DMS153 treated with DMSO at 0.1 percent for 48 hours (cell line): ENCODE results near the gene CFAP97D2.
"Not testable (repeated sequence)": the region's sequence is repeated elsewhere in the genome, so short reads cannot be mapped to it uniquely, and the experiment has no call there.

Experiments used
- DNase-seq: peaks from one replicate; lab custom pipeline; 2025; ENCODE audit not compliant: unreplicated experiment; lab: John Stamatoyannopoulos, UW

The CFAP97D2 gene

DNA sequence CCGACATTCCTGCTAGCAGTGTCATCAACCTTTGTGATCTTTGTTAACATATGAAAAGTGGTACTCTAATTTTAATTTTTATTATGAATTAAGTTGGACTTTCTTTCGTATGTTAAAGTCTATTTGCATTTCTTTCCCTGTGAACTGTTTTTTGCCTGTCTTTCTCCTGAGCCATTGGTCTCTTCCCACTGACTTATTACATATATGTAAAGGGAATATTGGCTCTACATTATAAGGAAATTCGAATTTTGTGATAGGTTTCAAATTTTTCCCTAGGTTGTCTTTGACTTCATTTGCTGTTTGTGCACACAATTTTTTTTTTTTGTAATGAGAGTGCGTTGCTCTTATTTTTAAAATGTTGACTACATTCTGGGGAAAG, 55.2 kb downstream of the CFAP97D2 start:
- DNase-seq, result no peak

DNA sequence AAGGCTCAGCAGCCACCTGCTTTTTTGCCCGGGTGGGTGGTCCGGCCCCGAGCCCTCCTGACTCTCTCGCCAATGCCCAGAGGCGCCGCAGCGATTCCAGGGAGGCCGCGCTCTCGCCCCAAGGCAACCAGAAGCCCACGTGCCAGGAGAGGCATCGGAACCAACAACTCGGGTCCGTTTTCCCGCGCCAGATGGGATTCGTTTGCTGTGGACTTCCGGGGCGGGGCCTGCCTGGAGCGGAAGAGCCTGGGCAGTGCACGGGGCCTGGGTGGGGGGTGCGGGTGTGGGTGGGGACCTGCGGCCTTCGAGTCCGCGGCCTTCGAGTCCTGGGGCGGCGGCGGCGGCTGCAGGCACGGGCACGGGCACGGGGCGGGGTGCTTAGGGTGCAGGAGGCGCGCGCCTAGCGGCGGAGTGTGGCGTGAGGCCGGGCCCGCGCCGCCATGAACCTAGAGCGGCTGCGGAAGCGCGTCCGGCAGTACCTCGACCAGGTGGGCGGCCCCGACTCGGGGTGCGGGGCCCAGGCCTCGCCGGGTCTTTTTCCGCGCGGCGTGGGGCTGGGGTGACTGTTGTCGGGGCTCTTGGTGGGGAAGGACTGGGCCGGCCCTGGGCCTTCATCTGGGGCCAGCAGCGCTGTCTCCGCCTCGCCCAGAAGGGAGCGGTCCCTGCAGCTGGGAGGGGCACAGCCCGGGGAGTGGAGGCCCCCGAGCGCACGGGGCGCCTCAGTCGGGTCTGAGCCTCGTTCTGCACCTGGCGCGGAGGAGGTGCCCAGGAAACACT, 55.8 kb downstream of the CFAP97D2 start, which contains the start of gene CDC16:
CDC16 (plus strand) TSS at position 253 of the 777 bp plus-strand sequence; CDS start at position 441, 188 bp downstream.
- DNase-seq, result peak; percentile 81

DNA sequence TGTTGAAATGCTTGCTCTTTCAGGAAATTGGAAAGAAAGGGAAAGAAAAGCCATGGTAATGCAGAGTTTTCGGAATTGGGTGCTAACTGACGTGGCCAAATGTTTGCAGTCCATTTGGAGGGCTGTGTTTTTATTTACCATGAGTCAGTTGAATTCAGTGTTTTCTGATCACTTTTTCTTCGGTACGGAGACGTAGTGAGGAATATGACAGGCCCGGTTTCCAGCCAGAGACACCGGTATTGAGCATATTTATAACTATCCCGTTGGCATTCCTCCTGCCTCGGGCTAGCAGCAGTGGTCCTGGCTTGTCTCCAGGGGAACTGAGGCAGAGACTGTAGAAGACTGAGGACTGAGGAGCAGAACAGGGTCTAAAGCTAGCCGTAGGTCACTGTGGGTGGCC, 56.6 kb downstream of the CFAP97D2 start:
- DNase-seq, result no peak

DNA sequence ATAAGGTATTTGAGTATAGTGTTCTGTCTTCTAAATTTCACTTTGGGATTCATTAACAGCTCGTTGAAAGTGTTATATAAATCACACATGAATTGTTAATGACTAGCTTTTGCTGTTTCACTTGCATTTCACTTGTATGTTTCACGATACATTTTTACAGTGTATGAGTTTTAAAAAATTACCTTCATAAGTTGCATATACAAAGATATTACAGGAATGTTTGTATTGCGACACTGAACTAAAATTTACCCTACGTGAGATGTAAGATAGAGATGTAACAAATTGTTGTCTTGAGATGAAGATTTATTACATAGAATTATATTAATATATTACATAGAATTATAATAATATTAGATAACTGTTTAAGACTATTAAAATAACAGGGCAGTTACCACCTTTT, 57.2 kb downstream of the CFAP97D2 start:
- DNase-seq, result no peak

- no peak for DNase-seq
Measured at GRCh38 chr13:114237415-114238112, 58.5 kb downstream of the CFAP97D2 start.

- no peak for DNase-seq
Measured at GRCh38 chr13:114241918-114242317, 62.9 kb downstream of the CFAP97D2 start.

- DNase-seq, result no peak
Measured at GRCh38 chr13:114243971-114244370, 64.9 kb downstream of the CFAP97D2 start.

GRCh38 chr13:114244637-114245036, 65.6 kb downstream of the CFAP97D2 start:
- DNase-seq, result no peak

DNA sequence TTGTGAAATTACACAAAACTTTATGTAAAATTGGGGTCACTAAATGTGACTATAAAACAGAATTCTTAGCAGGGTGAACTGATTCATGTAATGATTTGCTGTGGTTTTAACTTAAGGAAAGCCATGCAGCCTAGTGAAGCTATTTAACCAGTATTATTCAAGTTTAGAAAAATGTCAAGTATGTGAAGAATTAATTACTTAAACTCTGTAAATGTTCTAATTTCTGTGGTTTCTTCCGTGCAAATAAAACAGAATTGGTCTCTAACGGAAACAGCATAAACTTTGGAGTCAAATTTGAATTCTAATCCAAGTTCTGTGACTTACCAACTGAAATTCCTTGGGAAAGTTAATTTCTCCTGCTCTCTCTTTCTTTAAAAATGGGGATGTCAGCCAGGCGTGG, 69.0 kb downstream of the CFAP97D2 start:
- no peak for DNase-seq

DNA sequence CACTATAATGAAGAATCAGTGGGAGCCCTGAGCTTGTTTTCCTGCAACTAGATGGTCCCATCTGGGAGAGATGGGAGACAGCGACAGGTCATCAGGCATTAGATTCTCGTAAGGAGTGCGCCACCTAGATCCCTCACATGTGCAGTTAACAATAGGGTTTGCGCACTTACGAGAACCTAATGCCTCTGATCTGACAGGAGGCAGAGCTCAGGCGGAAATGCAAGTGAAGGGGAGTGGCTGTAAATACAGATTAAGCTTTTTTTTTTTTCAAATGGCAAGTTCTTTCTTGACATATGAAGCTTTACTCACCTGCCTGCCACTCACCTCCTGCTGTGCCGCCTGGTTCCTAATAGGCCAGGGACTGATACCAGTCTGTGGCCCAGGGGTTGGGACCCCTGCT, 70.0 kb downstream of the CFAP97D2 start:
- DNase-seq, result no peak

- not testable (repeated sequence) for DNase-seq
Measured at GRCh38 chr13:114251639-114252440, 72.8 kb downstream of the CFAP97D2 start.

DNA sequence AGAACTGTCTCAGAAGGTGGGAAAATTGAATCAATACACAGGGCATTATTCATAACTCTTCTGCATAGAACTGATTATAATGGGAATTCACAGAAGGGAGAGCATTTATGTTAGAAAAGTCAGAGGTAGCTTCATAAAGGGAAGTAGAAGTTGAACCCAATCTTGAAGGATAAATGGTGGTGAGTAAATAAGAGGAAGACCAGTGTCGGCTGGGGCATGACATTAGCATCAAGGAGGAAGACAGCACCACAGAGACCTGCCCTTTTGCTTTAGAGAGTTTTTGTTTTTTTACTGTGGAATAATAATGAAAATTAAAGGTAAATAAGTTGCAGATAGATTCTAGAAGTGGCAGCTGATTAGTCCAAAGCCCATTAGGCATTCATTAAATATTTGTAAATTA, 77.5 kb downstream of the CFAP97D2 start:
- no peak for DNase-seq

DNA sequence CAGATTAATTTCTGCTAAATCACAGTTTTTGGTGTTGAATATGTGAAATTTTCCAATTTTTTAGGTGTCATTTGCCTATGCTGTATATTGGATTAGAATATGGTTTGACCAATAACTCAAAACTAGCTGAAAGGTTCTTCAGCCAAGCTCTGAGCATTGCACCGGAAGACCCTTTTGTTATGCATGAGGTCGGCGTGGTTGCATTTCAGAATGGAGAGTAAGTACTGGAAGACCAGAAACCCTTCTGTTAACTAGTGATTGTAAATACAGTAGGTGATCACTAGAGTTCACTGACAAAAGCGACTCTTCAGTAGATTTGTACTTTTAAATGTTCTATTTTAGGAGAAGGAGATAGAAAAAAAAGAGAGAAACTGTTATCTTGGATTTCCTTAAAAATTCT, 78.0 kb downstream of the CFAP97D2 start:
- DNase-seq, result no peak

- DNase-seq, result peak; percentile 22
Measured at GRCh38 chr13:114258589-114258988, 79.5 kb downstream of the CFAP97D2 start.

DNA sequence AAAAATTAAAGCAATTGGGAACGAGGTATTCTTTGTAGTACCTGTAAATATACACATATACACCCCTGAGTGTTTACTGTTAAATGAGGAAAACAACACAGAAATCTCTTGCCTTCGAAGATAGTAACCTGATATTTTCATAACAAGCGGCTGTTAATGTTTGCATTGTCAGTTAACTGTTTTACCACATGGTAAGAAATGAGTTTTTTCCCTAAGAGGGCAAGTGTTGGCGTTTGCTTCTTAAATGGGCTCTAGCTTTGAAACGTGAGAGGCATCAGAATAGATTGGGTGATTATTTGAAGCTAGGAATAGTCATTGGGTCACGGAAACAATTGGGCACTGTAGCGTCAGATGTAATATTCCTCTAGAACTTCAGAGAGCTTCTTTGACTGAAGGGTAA, 80.3 kb downstream of the CFAP97D2 start:
- DNase-seq, result no peak

GRCh38 chr13:114259974-114260373, 80.9 kb downstream of the CFAP97D2 start:
- DNase-seq, result peak; percentile 90

DNA sequence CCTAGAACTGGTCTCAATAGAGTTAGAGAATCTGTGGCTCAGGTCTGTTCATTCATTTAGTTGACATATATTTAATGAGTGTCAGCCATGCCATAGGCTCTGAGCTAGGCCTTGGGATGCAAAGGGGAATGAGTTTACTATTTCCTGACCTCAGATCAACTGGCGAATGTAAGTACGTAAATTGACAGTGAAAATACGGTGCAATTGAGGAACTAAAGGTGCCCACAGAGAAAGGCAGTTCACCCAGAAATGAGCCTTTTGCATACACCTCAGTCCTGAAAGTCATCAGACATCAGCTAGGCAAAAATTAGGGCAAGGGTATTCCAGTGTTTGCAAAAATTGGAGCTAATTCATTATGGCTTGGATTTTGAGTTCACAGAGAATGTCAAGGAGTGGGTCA, 81.8 kb downstream of the CFAP97D2 start:
- no peak for DNase-seq

DNA sequence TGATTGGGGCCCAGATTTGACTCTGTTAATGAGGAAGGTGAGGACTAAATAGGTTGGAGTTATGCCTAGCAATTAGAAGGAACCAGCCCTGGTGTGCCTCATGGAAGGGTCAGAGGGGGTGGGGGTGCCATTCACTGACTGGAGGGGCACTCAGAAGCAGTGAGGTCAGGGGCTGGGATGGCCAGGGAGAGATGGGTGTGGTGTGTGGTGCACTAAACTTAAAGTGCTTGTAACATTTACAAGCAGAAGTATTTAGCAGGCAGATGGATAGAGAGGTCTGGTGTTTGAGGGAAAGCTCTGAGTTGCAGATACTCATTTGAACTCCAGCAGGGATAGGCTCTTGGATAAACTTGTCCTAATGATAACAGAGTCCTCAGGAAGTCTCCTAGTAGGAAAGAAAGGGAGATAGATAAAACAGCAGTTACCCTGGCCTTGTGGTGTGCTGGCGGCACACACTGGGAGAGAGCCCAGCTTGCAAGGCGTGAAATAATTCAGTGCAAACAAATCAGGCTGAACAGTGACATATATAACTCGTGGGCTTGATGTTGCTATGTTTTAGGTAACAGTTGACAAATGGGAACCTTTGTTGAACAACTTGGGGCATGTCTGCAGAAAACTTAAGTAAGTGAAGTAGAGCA, 82.4 kb downstream of the CFAP97D2 start:
- DNase-seq, result no peak

- no peak for DNase-seq
Measured at GRCh38 chr13:114263578-114263977, 84.5 kb downstream of the CFAP97D2 start.

DNA sequence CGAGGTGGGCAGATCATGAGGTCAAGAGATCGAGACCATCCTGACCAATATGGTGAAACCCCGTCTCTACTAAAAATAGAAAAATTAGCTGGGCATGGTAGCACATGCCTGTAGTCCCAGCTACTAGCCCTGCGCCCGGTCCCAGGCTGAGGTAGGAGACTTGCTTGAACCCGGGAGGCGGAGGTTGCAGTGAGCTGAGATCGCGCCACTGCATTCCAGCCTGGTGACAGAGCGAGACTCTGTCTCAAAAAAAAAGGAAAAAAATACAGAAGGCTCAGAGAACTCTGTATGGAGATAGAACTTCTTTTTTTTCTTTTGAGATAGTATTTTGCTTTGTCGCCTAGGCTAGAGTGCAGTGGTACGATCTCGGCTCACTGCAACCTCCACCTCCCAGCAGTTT, 85.3 kb downstream of the CFAP97D2 start:
- DNase-seq, result not testable (repeated sequence)
